HepG2 (cell line): ENCODE data around the gene ZKSCAN3. TPM values are rescaled to one million over a fixed set of nuclear protein-coding genes. Genes with fewer than 3 reads are reported as not detected.

Experiments
- ATAD3A ChIP-seq: sonication (generic); formaldehyde crosslinking; IDR thresholded peaks from 2 replicates; pipeline ENCODE4 v1.4.0; 2020; ENCODE audit warnings: missing genetic modification reagents
- ATRX ChIP-seq: sonication (generic); formaldehyde crosslinking; IDR thresholded peaks from 2 replicates; pipeline ENCODE4 v1.4.0; 2020; ENCODE audit warnings: missing genetic modification reagents, borderline replicate concordance
- DR1 ChIP-seq: sonication (generic); formaldehyde crosslinking; IDR thresholded peaks from 2 replicates; pipeline ENCODE4 v1.8.0; 2021; ENCODE audit warnings: mild to moderate bottlenecking, missing genetic modification reagents, inconsistent platforms
- GTF3A ChIP-seq: sonication (generic); formaldehyde crosslinking; conservative IDR thresholded peaks from 2 replicates; pipeline ENCODE4 v1.4.0; 2020; ENCODE audit warnings: mild to moderate bottlenecking, missing genetic modification reagents
- GZF1 ChIP-seq: sonication (generic); formaldehyde crosslinking; IDR thresholded peaks from 2 replicates; pipeline ENCODE4 v1.5.1; 2020; ENCODE audit warnings: mild to moderate bottlenecking, missing genetic modification reagents
- HDAC6 ChIP-seq: fragments of 200-600 bp; sonication (generic); IDR thresholded peaks from 2 replicates; pipeline ENCODE4 v1.7.0; 2017; ENCODE audit warnings: mild to moderate bottlenecking, antibody characterized with exemption, low read length, low read depth
- HNRNPH1 ChIP-seq: fragments of 200-400 bp; formaldehyde crosslinking; optimal IDR thresholded peaks from 2 replicates; pipeline ENCODE3; 2017; ENCODE audit warnings: mild to moderate bottlenecking, low read depth, low read length
- MAX ChIP-seq: IDR thresholded peaks from 2 replicates; pipeline ENCODE4 v1.6.1; 2012; ENCODE audit warnings: inconsistent platforms
- MYNN ChIP-seq: sonication (generic); formaldehyde crosslinking; IDR thresholded peaks from 2 replicates; pipeline ENCODE4 v1.4.0; 2020; ENCODE audit warnings: mild to moderate bottlenecking, low read depth, missing genetic modification reagents
- POGZ ChIP-seq: sonication (generic); formaldehyde crosslinking; IDR thresholded peaks from 2 replicates; pipeline ENCODE4 v1.4.0; 2020; ENCODE audit warnings: mild to moderate bottlenecking, missing genetic modification reagents
- POLR2AphosphoS2 ChIP-seq: IDR thresholded peaks from 2 replicates; pipeline ENCODE4 v1.6.1; 2011; ENCODE audit warnings: low read depth, low read length, improper control_type of control experiment
- PRDM4 ChIP-seq: sonication (generic); formaldehyde crosslinking; IDR thresholded peaks from 2 replicates; pipeline ENCODE4 v1.9.0; 2021; ENCODE audit warnings: missing genetic modification reagents, borderline replicate concordance
- RBM22 ChIP-seq: fragments of 200-400 bp; formaldehyde crosslinking; optimal IDR thresholded peaks from 2 replicates; pipeline ENCODE3; 2017; ENCODE audit warnings: mild to moderate bottlenecking, low read length, moderate library complexity
- SETDB1 ChIP-seq: sonication (generic); formaldehyde crosslinking; IDR thresholded peaks from 2 replicates; pipeline ENCODE4 v1.5.1; 2020; ENCODE audit warnings: missing genetic modification reagents, mild to moderate bottlenecking, borderline replicate concordance
- SYNCRIP ChIP-seq: fragments of 200-400 bp; formaldehyde crosslinking; IDR thresholded peaks from 2 replicates; pipeline ENCODE4 v1.6.1; 2018; ENCODE audit warnings: mild to moderate bottlenecking, low read depth, low read length; ENCODE audit not compliant: insufficient read depth
- TCF7L2 ChIP-seq: IDR thresholded peaks from 2 replicates; pipeline ENCODE4 v1.6.1; 2011; ENCODE audit warnings: mild to moderate bottlenecking, low read depth, low read length, moderate library complexity
- USF2 ChIP-seq, 2 experiments: sonication (generic) in 1 of 2; formaldehyde crosslinking in 1 of 2; IDR thresholded peaks; 2 replicates each; pipeline versions ENCODE4 v1.5.1 to v1.6.1; 2011 to 2020; ENCODE audit warnings: borderline replicate concordance in 1 of 2, low read depth in 1 of 2, low read length in 1 of 2, mild to moderate bottlenecking in 1 of 2, missing genetic modification reagents in 1 of 2, moderate library complexity in 1 of 2
- ZNF207 ChIP-seq: fragments of 450-650 bp; IDR thresholded peaks from 2 replicates; pipeline ENCODE4 v1.6.1; 2016; ENCODE audit warnings: antibody characterized with exemption, borderline replicate concordance
- ZNF354B ChIP-seq: sonication (generic); formaldehyde crosslinking; IDR thresholded peaks from 2 replicates; pipeline ENCODE4 v1.8.0; 2022; ENCODE audit warnings: mild to moderate bottlenecking, missing genetic modification reagents
- ZNF441 ChIP-seq: sonication (generic); formaldehyde crosslinking; IDR thresholded peaks from 2 replicates; pipeline ENCODE4 v1.7.0; 2021; ENCODE audit warnings: missing genetic modification reagents, borderline replicate concordance
- ZNF556 ChIP-seq: sonication (generic); formaldehyde crosslinking; IDR thresholded peaks from 2 replicates; pipeline ENCODE4 v1.4.0; 2020; ENCODE audit warnings: mild to moderate bottlenecking, missing genetic modification reagents, borderline replicate concordance
- ZNF674 ChIP-seq: sonication (generic); formaldehyde crosslinking; IDR thresholded peaks from 2 replicates; pipeline ENCODE4 v1.5.0; 2020; ENCODE audit warnings: low read depth, mild to moderate bottlenecking, missing genetic modification reagents
- polyA plus RNA-seq, 8 experiments: library from polyadenylated mRNA; depleted of rRNA in 3 of 8; stranded (reverse) in 7 of 8; unstranded in 1 of 8; fragments of >200 nt; fragmentation: Illumina TruSeq in 4 of 8; extraction: Trizol in 4 of 8; gene quantifications; 2 replicates each; pipeline versions ENCODE4 v1.2.1 to v1.2.3, GENCODE V29; 2011 to 2016; ENCODE audit warnings: low read depth in 4 of 8, missing spikeins in 1 of 8, mixed read lengths in 1 of 8; ENCODE audit not compliant: insufficient read depth in 1 of 8
- total RNA-seq, 5 experiments: library from RNA; depleted of rRNA; stranded (reverse); fragments of >200 nt; fragmentation: Illumina TruSeq; extraction: Trizol; gene quantifications; 2 replicates each; pipeline ENCODE4 v1.2.3, GENCODE V29; 2016; ENCODE audit warnings: low read depth in 1 of 5
- TF ChIP-seq, protein P1 (sequence below): sonication (generic); formaldehyde crosslinking; IDR thresholded peaks from 2 replicates; pipeline ENCODE4 v1.5.0; 2020; ENCODE audit warnings: missing genetic modification reagents

Gene ZKSCAN3
- total and polyA plus RNA-seq, 2 of the 13 experiments (the other 11 are each of a cell fraction or from before 2014, with no cell fraction given): 3.3 to 7.4 TPM

DNA sequence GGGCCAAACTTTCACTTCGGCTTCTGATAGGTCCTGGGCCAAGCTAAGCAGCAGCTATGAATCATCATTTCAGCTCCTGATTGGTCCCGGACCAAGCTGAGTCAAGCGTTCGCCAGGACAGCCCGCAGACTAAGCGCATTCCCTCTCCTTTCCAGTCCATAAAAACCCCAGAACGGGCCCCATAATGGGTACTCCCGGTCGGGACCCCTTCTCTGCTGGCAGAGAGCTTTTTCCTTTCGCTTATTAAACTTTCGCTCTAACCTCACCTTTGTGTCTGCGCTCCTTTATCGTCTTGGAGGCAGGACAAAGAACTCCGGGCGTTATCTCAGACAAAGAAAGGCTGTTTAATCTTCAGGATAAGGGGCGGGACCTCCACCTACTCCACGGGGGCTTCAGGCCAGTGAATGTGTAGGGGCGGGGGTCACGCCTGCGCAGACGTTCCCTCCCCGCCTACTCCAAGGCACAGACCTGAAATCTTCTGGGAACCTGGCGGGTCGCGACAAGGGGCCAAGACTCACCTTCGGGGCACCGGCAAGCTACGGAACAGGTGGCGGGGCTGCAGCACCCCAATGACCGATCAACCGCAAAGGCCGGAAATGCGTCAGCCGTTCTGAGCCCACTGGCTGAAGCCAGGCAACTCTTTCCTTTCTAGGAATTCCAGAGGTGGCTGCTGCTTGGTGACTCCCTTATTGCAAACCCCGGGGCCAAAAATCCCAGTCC lies 14.0 kb upstream of the ZKSCAN3 start, which contains the start of gene ZSCAN31 (continued):
- TF ChIP-seq PRDM4 (CRISPR knock-in tag) (no peak), POGZ (CRISPR knock-in tag) (peak; percentile 88), MAX (peak; percentile 59), DR1 (CRISPR knock-in tag) (peak; percentile 94), ZNF441 (CRISPR knock-in tag) (no peak), RBM22 (no peak), HNRNPH1 (peak; percentile 52), SYNCRIP (no peak), HDAC6 (no peak), ZNF556 (CRISPR knock-in tag) (peak; percentile 49; the same call in 1 of the 2 replicates), POLR2AphosphoS2 (peak; percentile 80; the same call in 1 of the 2 replicates), GTF3A (CRISPR knock-in tag) (peak; percentile 84; the same call in 1 of the 2 replicates), GZF1 (CRISPR knock-in tag) (0 out of 2 replicates have a peak, but pooled peaks have one; percentile 22), SETDB1 (no peak), USF2 (IDR thresholded peaks at IDR 0.05; ENCODE audit: low read depth, low read length) (no peak), USF2 (CRISPR knock-in tag; IDR thresholded peaks at IDR 0.05; ENCODE audit: borderline replicate concordance) (0 out of 2 replicates have a peak, but pooled peaks have one; percentile 10), ZNF674 (CRISPR knock-in tag) (no peak), ATRX (CRISPR knock-in tag) (no peak), ATAD3A (CRISPR knock-in tag) (no peak), TCF7L2 (no peak), ZNF207 (no peak), ZNF354B (CRISPR knock-in tag) (no peak), MYNN (CRISPR knock-in tag) (no peak)
- TF ChIP-seq, protein P1, sequence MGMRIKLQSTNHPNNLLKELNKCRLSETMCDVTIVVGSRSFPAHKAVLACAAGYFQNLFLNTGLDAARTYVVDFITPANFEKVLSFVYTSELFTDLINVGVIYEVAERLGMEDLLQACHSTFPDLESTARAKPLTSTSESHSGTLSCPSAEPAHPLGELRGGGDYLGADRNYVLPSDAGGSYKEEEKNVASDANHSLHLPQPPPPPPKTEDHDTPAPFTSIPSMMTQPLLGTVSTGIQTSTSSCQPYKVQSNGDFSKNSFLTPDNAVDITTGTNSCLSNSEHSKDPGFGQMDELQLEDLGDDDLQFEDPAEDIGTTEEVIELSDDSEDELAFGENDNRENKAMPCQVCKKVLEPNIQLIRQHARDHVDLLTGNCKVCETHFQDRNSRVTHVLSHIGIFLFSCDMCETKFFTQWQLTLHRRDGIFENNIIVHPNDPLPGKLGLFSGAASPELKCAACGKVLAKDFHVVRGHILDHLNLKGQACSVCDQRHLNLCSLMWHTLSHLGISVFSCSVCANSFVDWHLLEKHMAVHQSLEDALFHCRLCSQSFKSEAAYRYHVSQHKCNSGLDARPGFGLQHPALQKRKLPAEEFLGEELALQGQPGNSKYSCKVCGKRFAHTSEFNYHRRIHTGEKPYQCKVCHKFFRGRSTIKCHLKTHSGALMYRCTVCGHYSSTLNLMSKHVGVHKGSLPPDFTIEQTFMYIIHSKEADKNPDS (CRISPR knock-in tag): no peak
